Muscle of leg (tissue), 11 donors: ENCODE measurements around the gene CMSS1. TPM values are rescaled to one million over a fixed set of nuclear protein-coding genes. Genes with fewer than 3 reads are reported as not detected.

Source experiments
- DNase-seq: peaks from one replicate; pipeline ENCODE4 v3.0.0; 2013
- H3K27ac ChIP-seq: one replicate; pipeline ENCODE4 v1.5.1; 2013; ENCODE audit warnings: mild to moderate bottlenecking, low read length, control low read depth
- H3K27me3 ChIP-seq: one replicate; pipeline ENCODE4 v1.6.1; 2013; ENCODE audit warnings: low read length; ENCODE audit not compliant: control insufficient read depth, insufficient read depth
- H3K36me3 ChIP-seq: one replicate; pipeline ENCODE4 v1.6.1; 2013; ENCODE audit warnings: low read length; ENCODE audit not compliant: control insufficient read depth, insufficient read depth
- H3K4me1 ChIP-seq: one replicate; pipeline ENCODE4 v1.6.1; 2013; ENCODE audit warnings: low read length; ENCODE audit not compliant: control insufficient read depth, insufficient read depth
- H3K4me3 ChIP-seq: one replicate; pipeline ENCODE4 v1.5.1; 2013; ENCODE audit warnings: low read length, control low read depth
- H3K9me3 ChIP-seq: replicated peaks from 2 replicates; pipeline ENCODE4 v1.6.1; 2013; ENCODE audit warnings: low read depth, low read length; ENCODE audit not compliant: control insufficient read depth
- WGBS: methylation state at CpG from one replicate; pipeline ENCODE4 v1.1.5; 2013; ENCODE audit warnings: missing lambda C conversion rate; ENCODE audit not compliant: insufficient coverage; 5-methylcytosine and 5-hydroxymethylcytosine counted together
- polyA plus RNA-seq, 8 donors: library from polyadenylated mRNA; unstranded; fragments of 120-200 nt; gene quantifications; one replicate each; pipeline versions ENCODE4 v1.2.1 to v1.2.3, GENCODE V29; 2013; ENCODE audit warnings: inconsistent platforms in 1 of 8, low replicate concordance in 1 of 8; ENCODE audit not compliant: insufficient read length in 8 of 8, insufficient read depth in 1 of 8
- total RNA-seq: library from RNA; stranded (reverse); fragments of 120-200 nt; gene quantifications from one replicate; pipeline ENCODE4 v1.2.4, GENCODE V29; 2013

CMSS1 gene
- total and polyA plus RNA-seq, 9 donors, result 23.8 to 35.0 (median 29.0) TPM

- H3K4me3 ChIP-seq, result no peak overlapping the region
- peaks cover 3% of the 10 kb centered on the region for H3K9me3 ChIP-seq
- no peaks in the 10 kb centered on the region for H3K27me3 ChIP-seq
- DNase-seq, result no peak
- no peak overlapping the region for H3K27ac ChIP-seq
- WGBS, result 100% methylated on average over 2 of the region's 3 CpGs
- H3K4me1 ChIP-seq, result no peaks in the 10 kb centered on the region
- no peaks in the 10 kb centered on the region for H3K36me3 ChIP-seq
These were observed 162.9 kb downstream of the CMSS1 start for GRCh38 chr3:99980606-99981005.

DNA sequence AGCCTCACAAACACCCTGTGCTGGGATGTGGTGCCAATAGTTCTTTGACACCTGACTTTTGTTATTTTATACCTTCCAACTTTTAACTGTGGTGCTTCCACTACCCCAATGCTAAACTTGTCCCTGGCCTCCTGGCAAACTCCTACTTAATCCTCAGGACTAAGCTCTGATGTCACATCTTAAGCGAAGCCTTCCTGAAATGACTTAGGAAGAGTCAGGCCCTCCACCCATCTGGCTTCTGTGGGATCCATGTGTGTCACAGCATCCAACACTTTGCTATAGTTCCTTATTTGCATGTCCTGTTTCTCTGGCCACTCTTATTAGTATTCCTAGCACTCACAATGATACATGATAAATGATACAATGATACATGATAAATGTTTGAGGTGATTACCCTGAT lies 163.5 kb downstream of the CMSS1 start:
- DNase-seq, result no peak
- no peak overlapping the region for H3K4me3 ChIP-seq
- peaks cover 3% of the 10 kb centered on the region for H3K9me3 ChIP-seq
- no peaks in the 10 kb centered on the region for H3K4me1 ChIP-seq
- H3K36me3 ChIP-seq, result no peaks in the 10 kb centered on the region
- 100% methylated on average over 1 of the region's 1 CpG for WGBS
- no peak overlapping the region for H3K27ac ChIP-seq
- no peaks in the 10 kb centered on the region for H3K27me3 ChIP-seq

- Histone ChIP-seq H3K27me3 (no peaks in the 10 kb centered on the region), H3K9me3 (peaks cover 3% of the 10 kb centered on the region), H3K4me3 (no peak overlapping the region), H3K36me3 (no peaks in the 10 kb centered on the region), H3K4me1 (no peaks in the 10 kb centered on the region), H3K27ac (no peak overlapping the region)
- DNase-seq, result no peak
- no CpG with 5 or more reads among the region's 2 CpGs for WGBS
These were observed 165.0 kb downstream of the CMSS1 start for GRCh38 chr3:99982650-99983049.

DNA sequence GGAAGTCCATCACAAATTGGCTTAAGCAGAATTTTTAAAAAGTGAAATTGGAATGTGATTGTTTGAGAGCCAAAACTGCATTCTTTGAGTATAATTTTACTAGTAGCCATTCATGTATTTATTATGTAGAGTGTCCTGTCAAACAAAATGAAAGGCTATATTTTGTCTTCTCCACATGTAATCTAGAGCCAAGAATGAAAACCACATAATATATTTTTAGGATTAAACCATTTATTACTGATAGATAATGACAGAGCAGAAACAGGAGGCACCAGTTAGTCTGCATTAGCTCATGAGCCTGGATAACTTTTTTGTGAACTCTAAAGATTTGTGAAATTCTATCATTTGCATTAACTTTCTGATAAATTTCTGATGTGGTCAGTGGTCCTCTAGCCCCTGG lies 166.5 kb downstream of the CMSS1 start:
- Histone ChIP-seq H3K36me3 (no peaks in the 10 kb centered on the region), H3K4me1 (no peaks in the 10 kb centered on the region), H3K27me3 (no peaks in the 10 kb centered on the region), H3K9me3 (no peaks in the 10 kb centered on the region), H3K4me3 (no peak overlapping the region), H3K27ac (no peak overlapping the region)
- DNase-seq, result no peak

DNA sequence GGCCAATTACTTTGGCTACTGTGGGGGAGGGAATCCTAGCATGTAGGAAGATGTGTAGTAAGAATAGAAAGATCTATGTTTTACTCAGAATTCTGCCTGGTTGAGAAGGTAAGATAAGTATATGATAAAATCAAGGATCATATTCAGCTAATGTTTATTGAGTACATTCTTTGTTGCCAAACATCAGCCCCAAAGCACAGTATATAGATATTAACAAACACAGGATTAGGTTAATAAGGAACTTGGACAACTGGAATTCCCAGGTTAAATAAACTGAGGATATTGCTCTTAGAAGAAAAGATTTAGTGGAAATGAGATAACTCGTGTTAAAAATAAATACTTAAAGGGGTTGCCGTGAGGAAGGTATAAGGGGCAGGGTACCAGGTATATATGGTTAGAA lies 167.0 kb downstream of the CMSS1 start:
- Histone ChIP-seq H3K4me1 (no peaks in the 10 kb centered on the region), H3K36me3 (no peaks in the 10 kb centered on the region), H3K27ac (no peak overlapping the region), H3K4me3 (no peak overlapping the region), H3K9me3 (no peaks in the 10 kb centered on the region), H3K27me3 (no peaks in the 10 kb centered on the region)
- no CpG with 5 or more reads among the region's 2 CpGs for WGBS
- DNase-seq, result no peak

DNA sequence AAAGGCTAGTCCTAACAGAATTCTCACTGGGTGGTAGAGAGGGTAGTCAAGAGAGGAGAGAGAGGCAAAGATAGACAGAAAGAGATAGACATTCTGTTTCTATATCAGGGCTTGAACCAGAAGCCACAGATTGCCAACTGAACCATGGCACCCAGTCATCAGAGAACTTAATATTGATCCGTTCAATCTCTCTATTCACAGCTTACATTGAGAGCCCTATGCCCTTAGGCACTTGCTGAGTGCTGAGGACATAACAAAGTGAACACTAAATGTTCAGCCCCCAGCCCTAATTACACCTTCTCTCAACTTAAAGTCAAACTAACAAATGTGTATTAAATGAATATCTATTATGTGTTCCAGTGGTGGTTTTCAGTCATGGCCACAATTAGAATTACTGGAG lies 172.5 kb downstream of the CMSS1 start:
- no peak overlapping the region for H3K27ac ChIP-seq
- DNase-seq, result no peak
- 100% methylated on average over 1 of the region's 1 CpG for WGBS
- no peaks in the 10 kb centered on the region for H3K36me3 ChIP-seq
- no peaks in the 10 kb centered on the region for H3K9me3 ChIP-seq
- H3K27me3 ChIP-seq, result no peaks in the 10 kb centered on the region
- no peak overlapping the region for H3K4me3 ChIP-seq
- no peaks in the 10 kb centered on the region for H3K4me1 ChIP-seq

DNA sequence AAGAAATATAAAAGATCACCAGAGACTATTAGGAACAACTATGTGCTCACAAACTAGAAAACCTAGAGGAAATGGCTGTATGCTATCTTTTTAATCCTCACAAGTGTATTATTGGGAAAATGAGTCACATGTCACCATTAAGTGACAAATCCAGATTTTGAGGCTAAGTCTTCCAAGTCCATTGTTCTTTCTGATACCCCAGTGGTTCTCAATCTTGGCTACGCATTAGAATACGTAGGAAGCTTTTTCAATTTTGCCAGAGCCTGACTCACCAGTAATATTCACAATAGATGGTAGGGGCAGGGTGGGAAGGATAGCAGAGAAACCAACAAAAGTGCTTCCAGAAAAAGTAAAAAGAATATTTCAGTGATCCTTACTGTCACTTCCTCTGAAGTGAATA lies 179.6 kb downstream of the CMSS1 start:
- Histone ChIP-seq H3K36me3 (no peaks in the 10 kb centered on the region), H3K4me1 (no peaks in the 10 kb centered on the region), H3K9me3 (no peaks in the 10 kb centered on the region), H3K4me3 (no peak overlapping the region), H3K27ac (no peak overlapping the region), H3K27me3 (no peaks in the 10 kb centered on the region)
- WGBS, result no CpG with 5 or more reads among the region's 2 CpGs
- peak; percentile 40 for DNase-seq

DNA sequence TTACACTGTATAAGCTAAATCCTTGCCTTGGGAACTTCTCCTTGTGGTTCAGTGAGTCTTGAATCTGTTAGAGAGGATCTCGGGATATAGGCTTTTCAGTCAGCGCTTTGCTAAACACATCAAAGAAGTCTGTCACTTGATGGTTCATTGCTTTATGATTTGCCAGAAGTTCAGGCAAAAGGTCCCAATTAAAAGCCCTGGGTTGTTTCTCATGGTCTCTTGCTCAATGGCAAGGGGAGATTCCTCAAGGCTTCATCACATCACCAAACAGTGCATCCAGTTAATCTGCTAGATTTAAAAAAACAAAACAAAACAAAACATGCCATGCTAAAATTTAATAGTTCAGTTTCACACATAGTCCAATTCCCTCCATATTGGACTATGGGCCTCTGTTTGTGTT lies 181.9 kb downstream of the CMSS1 start:
- DNase-seq, result no peak
- Histone ChIP-seq H3K4me1 (no peaks in the 10 kb centered on the region), H3K9me3 (no peaks in the 10 kb centered on the region), H3K27me3 (no peaks in the 10 kb centered on the region), H3K4me3 (no peak overlapping the region), H3K36me3 (no peaks in the 10 kb centered on the region), H3K27ac (no peak overlapping the region)
- no CpG with 5 or more reads among the region's 2 CpGs for WGBS

DNA sequence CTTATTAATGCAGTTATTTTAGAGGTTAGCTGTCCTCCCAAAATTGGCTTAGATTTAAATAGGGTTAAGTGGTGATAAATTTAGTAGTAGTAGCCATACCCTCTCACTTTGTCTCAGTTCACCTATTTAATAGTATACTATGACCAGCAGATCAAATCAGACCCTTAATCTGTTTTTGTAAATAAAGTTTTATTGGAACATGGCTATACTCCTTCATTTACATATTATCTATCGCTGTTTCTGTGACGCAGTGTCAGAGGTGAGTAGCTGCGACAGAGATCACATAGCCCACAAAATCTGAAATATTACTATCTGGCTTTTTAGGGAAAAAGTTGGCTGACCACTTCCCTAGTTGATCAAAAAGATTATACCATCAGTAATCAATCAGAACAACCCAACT lies 183.4 kb downstream of the CMSS1 start:
- Histone ChIP-seq H3K27me3 (no peaks in the 10 kb centered on the region), H3K27ac (no peak overlapping the region), H3K4me3 (no peak overlapping the region), H3K4me1 (peaks cover 5% of the 10 kb centered on the region), H3K9me3 (no peaks in the 10 kb centered on the region), H3K36me3 (no peaks in the 10 kb centered on the region)
- no CpG with 5 or more reads among the region's 3 CpGs for WGBS
- DNase-seq, result no peak

- 52% methylated on average over 4 of the region's 8 CpGs for WGBS
- H3K4me3 ChIP-seq, result no peak overlapping the region
- no peak overlapping the region for H3K27ac ChIP-seq
- DNase-seq, result no peak
- no peaks in the 10 kb centered on the region for H3K27me3 ChIP-seq
- no peaks in the 10 kb centered on the region for H3K9me3 ChIP-seq
- no peaks in the 10 kb centered on the region for H3K36me3 ChIP-seq
- H3K4me1 ChIP-seq, result peaks cover 5% of the 10 kb centered on the region
These were observed 184.0 kb downstream of the CMSS1 start for GRCh38 chr3:100001526-100002270.
